ENCODE measurements around the gene MOB1B. TPM values are rescaled to one million over a fixed set of nuclear protein-coding genes. Genes with fewer than 3 reads are reported as not detected.

The MOB1B gene
- total RNA-seq, 4 donors from 2014 or later: 8.3 to 17.9 (median 11.6) TPM

DNA sequence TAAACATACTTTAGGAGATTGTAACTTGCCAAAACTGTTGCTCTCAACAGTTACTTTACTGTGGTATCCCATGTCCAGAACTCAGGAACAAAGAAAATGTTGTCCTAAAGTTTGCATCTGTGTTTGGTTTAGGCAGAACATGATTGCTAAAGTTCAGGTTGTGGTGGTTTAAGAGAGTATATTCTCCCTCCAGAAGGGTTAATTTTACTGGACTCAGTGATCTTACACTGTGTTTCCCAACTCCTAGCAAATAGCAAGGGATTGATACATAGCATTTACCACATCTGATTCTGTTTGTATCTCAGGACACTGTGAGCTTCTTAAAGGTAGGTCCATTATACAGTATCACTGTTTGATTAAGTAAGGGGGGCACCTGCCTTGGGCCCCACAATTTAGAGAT, 78.0 kb downstream of the MOB1B start:
- no peak overlapping the region for H3K4me3 ChIP-seq
- DNase-seq: no peak
- intact Hi-C loops (cut with DNase I): no loop called here

DNA sequence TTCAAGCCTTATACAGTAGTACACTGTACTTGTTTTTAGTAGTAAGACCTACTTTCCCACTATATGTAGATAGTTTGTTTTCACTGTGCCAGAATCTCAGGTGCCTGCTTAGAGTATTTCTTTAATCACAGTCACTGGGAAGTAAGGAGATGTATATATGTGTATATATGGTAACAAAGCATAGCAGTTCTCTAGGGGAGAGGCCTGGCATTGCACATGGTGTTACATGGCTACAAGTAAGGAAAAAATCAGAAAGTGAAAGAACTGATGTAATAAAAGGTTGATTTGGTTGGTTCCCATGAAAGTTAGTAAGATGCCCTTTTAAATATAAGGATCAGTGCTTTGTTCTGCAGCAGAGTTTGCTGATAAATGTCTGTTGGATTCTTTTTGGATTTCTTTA, 81.9 kb downstream of the MOB1B start:
- Histone ChIP-seq H3K9me3 (no peaks in the 10 kb centered on the region), H3K4me1 (no peaks in the 10 kb centered on the region), H3K4me3 (no peak overlapping the region), H3K27me3 (no peaks in the 10 kb centered on the region), H3K36me3 (peaks cover 0 to 8% (median 2%) of the 10 kb centered on the region in 3 donors), H3K27ac (no peak overlapping the region)
- no peak for DNase-seq
- TF ChIP-seq, protein P1, sequence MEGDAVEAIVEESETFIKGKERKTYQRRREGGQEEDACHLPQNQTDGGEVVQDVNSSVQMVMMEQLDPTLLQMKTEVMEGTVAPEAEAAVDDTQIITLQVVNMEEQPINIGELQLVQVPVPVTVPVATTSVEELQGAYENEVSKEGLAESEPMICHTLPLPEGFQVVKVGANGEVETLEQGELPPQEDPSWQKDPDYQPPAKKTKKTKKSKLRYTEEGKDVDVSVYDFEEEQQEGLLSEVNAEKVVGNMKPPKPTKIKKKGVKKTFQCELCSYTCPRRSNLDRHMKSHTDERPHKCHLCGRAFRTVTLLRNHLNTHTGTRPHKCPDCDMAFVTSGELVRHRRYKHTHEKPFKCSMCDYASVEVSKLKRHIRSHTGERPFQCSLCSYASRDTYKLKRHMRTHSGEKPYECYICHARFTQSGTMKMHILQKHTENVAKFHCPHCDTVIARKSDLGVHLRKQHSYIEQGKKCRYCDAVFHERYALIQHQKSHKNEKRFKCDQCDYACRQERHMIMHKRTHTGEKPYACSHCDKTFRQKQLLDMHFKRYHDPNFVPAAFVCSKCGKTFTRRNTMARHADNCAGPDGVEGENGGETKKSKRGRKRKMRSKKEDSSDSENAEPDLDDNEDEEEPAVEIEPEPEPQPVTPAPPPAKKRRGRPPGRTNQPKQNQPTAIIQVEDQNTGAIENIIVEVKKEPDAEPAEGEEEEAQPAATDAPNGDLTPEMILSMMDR (IDR thresholded peaks at IDR 0.05): no peak
- intact Hi-C loops (cut with DNase I): no loop called here

More for the DNA sequence above, 78.0 kb downstream of the MOB1B start:
- Histone ChIP-seq H3K27me3 (no peaks in the 10 kb centered on the region), H3K27ac (no peak overlapping the region), H3K36me3 (peaks cover 0 to 25% (median 2%) of the 10 kb centered on the region in 3 donors), H3K9me3 (no peaks in the 10 kb centered on the region), H3K4me1 (no peaks in the 10 kb centered on the region)
- TF ChIP-seq, protein P1 (IDR thresholded peaks at IDR 0.05): no peak
- no peak for TF ChIP-seq POLR2A (IDR thresholded peaks at IDR 0.05)

DNA sequence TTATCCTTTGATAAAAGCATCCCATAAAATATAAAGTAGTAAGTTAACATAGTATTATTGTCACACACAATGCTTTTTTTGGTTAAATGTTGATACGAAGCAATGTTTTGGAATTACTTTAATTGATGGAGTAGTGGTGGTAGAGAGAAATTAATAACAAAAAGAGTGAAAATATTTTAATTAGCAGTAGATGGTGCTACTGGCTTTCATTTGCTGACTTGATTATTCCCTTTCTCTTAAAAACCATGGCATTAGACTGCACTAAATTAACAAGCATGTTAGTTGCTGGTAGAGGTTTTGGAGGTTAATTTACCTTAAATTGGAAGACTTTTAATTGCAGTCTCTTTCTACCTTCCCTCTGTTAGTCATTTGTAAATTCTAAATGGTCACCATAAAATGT, 82.4 kb downstream of the MOB1B start:
- Histone ChIP-seq H3K4me1 (no peaks in the 10 kb centered on the region), H3K27ac (no peak overlapping the region), H3K9me3 (no peaks in the 10 kb centered on the region), H3K36me3 (peaks cover 0 to 3% (median 2%) of the 10 kb centered on the region in 3 donors), H3K27me3 (no peaks in the 10 kb centered on the region), H3K4me3 (no peak overlapping the region)
- no peak for TF ChIP-seq POLR2A (IDR thresholded peaks at IDR 0.05)
- TF ChIP-seq, protein P1 (IDR thresholded peaks at IDR 0.05): peak in 1 of 6 experiments; percentile 10
- intact Hi-C loops (cut with DNase I): no loop called here
- DNase-seq: no peak
- WGBS, 2 donors: 76 to 87% methylated on average over 1 of the region's 1 CpG

DNA sequence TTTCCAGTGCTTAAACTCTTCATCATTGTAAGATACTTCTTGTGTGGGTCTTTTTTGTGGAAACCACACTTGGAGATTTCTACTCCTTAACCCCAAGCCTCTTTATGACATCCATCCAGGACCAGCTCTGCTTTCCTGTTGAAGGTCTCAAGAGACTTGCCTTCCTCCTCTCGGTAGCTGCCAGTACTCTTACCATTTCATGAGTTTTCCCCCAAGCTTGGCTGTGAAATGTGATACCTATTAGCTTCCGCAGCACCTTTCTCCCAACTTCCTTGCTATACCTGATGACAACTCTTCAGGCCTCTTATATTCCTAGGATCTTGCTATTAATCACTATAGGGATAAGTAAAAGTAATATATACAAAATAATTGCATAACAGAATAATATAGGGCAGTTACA, 89.4 kb downstream of the MOB1B start:
- no peak for TF ChIP-seq POLR2A (IDR thresholded peaks at IDR 0.05)
- TF ChIP-seq, protein P1 (IDR thresholded peaks at IDR 0.05): no peak
- intact Hi-C loops (cut with DNase I): loop anchor here (10.0 kb wide), 1 partner anchor 87 kb away; the partner anchor contains the start of gene MOB1B
- H3K36me3 ChIP-seq: no peaks in the 10 kb centered on the region

DNA sequence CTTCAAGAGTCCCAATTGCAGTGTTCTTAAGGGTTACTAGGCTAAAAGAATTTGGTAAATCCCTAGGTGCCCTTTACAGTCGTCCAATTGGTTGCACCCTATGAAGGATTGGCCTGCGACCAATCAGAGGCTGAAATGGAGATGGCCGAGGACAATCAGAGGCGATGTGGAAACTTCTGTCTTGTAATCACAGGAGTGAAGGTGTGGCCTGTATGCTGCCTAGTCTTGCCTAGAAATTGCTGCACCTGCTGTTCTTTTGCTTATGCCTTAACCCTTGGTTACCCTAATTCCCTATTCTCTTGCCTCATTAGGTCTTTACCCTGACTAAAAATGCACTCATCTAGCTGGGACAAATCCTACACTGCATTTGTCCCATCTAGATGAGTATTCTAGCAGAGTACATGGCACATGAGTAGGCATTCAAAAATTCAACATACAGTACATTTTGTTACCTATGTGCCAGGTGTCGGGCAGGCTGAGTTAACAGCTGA, 90.3 kb downstream of the MOB1B start:
- Histone ChIP-seq H3K9me3 (no peaks in the 10 kb centered on the region), H3K27me3 (no peaks in the 10 kb centered on the region), H3K36me3 (no peaks in the 10 kb centered on the region), H3K4me1 (peaks cover 0 to 51% (median 20%) of the 10 kb centered on the region in 3 donors), H3K4me3 (peak overlapping the region; percentile 73 to 89 (median 79)), H3K27ac (peak overlapping the region; percentile 85 to 93 (median 91))
- intact Hi-C loops (cut with DNase I): loop anchor here (10.0 kb wide), 1 partner anchor 88 kb away; the partner anchor contains the start of gene MOB1B
- TF ChIP-seq POLR2A (IDR thresholded peaks at IDR 0.05): no peak
- TF ChIP-seq, protein P1 (IDR thresholded peaks at IDR 0.05): no peak
- DNase-seq: no peak
- WGBS, 2 donors: 32 to 43% methylated on average over 4 to 5 of the region's 5 CpGs

More for the DNA sequence above, 89.4 kb downstream of the MOB1B start:
- 96 to 100% methylated on average over 2 of the region's 2 CpGs for WGBS, 2 donors
- peaks cover 0 to 42% (median 16%) of the 10 kb centered on the region in 3 donors for H3K4me1 ChIP-seq
- H3K9me3 ChIP-seq: no peaks in the 10 kb centered on the region
- H3K4me3 ChIP-seq: no peak overlapping the region
- no peak for DNase-seq
- H3K27ac ChIP-seq: no peak overlapping the region
- no peaks in the 10 kb centered on the region for H3K27me3 ChIP-seq

Measured in esophagus squamous epithelium (tissue), 5 donors.